Tibial nerve (tissue), 4 donors: ENCODE results near the gene ARMH3.

Source experiments
- CTCF ChIP-seq, 5 experiments: fragments of 200-600 bp in 3 of 5; fragments of 450-650 bp in 2 of 5; sonication (generic) in 3 of 5; IDR thresholded peaks; one replicate each; pipeline ENCODE4 v1.5.1; 2016 to 2019; ENCODE audit warnings: antibody characterized with exemption in 5 of 5, mild to moderate bottlenecking in 3 of 5, moderate library complexity in 2 of 5
- EP300 ChIP-seq, 2 donors: sonication (generic); formaldehyde crosslinking; IDR thresholded peaks; one replicate each; pipeline ENCODE4 v1.6.1; 2017; ENCODE audit warnings: antibody characterized with exemption in 2 of 2, mild to moderate bottlenecking in 1 of 2
- POLR2A ChIP-seq, 2 donors: fragments of 450-650 bp; IDR thresholded peaks; one replicate each; pipeline ENCODE4 v1.6.1; 2017; ENCODE audit warnings: antibody characterized with exemption in 2 of 2, mild to moderate bottlenecking in 2 of 2, moderate library complexity in 2 of 2

GRCh38 chr10:101902820-101903145 is 153.2 kb downstream of the ARMH3 start:
- TF ChIP-seq CTCF (IDR thresholded peaks at IDR 0.05), result no peak
- no peak for TF ChIP-seq POLR2A (IDR thresholded peaks at IDR 0.05)
- no peak for TF ChIP-seq EP300 (IDR thresholded peaks at IDR 0.05)
